GM21447 (cell line): ENCODE measurements around the gene PHF3.

Source experiments
- ATAC-seq: cut with Tn5 transposase; IDR thresholded peaks from one replicate; pipeline ENCODE4 v1.9.1; 2021; ENCODE audit not compliant: unreplicated experiment

The PHF3 gene

GRCh38 chr6:63760199-63760598, 124.6 kb downstream of the PHF3 start:
- ATAC-seq, result no peak

- no peak for ATAC-seq
Observed at GRCh38 chr6:63764318-63764916, 128.8 kb downstream of the PHF3 start.
